HTERT RPE-1 (cell line): Measurements from ENCODE around the gene NANOG.
"Not testable (repeated sequence)": the region's sequence is repeated elsewhere in the genome, so short reads cannot be mapped to it uniquely, and the experiment has no call there.

Experiments used
- in situ Hi-C: fragments of 300-500 bp; cut with MboI; formaldehyde crosslinking; loops from 4 replicates; pipeline ENCODE4 v1.14.3; 2020; ENCODE audit warnings: low sequenced_read_pairs

The NANOG gene

GRCh38 chr12:7788884-7789528 lies at the start of gene NANOG:
TSS of gene NANOG (plus strand) at chr12:7789402. CDS start at chr12:7789615, 213 bp downstream.
- in situ Hi-C loops, result not testable (repeated sequence)

- in situ Hi-C loops, result no loop called here
Measured at GRCh38 chr12:7747246-7747645, 42.0 kb upstream of the NANOG start, which contains the start of gene CLEC4C. TSS of gene CLEC4C (minus strand) at chr12:7747375. CDS start at chr12:7747348, 27 bp downstream.

GRCh38 chr12:7748852-7749251 lies 40.4 kb upstream of the NANOG start:
- in situ Hi-C loops, result no loop called here

GRCh38 chr12:7749442-7749841 lies 39.8 kb upstream of the NANOG start:
- in situ Hi-C loops, result no loop called here

- in situ Hi-C loops, result no loop called here
Measured at GRCh38 chr12:7750350-7750749, 38.9 kb upstream of the NANOG start.

- in situ Hi-C loops, result no loop called here
Measured at GRCh38 chr12:7751394-7751793, 37.8 kb upstream of the NANOG start.

GRCh38 chr12:7751941-7752922 lies 37.0 kb upstream of the NANOG start:
- in situ Hi-C loops, result not testable (repeated sequence)

- in situ Hi-C loops, result not testable (repeated sequence)
Measured at GRCh38 chr12:7755668-7756067, 33.5 kb upstream of the NANOG start.

- in situ Hi-C loops, result no loop called here
Measured at GRCh38 chr12:7756993-7757392, 32.2 kb upstream of the NANOG start.

GRCh38 chr12:7758766-7759140 lies 30.4 kb upstream of the NANOG start:
- in situ Hi-C loops, result no loop called here

- in situ Hi-C loops, result no loop called here
Measured at GRCh38 chr12:7769999-7770398, 19.2 kb upstream of the NANOG start.

GRCh38 chr12:7781274-7781673 lies 7.9 kb upstream of the NANOG start:
- in situ Hi-C loops, result no loop called here

GRCh38 chr12:7782055-7782454 lies 7.1 kb upstream of the NANOG start:
- in situ Hi-C loops, result no loop called here

- in situ Hi-C loops, result not testable (repeated sequence)
Measured at GRCh38 chr12:7783433-7783832, 5.8 kb upstream of the NANOG start.

GRCh38 chr12:7784701-7785100 lies 4.5 kb upstream of the NANOG start:
- in situ Hi-C loops, result no loop called here

- in situ Hi-C loops, result no loop called here
Measured at GRCh38 chr12:7787574-7788293, 1.5 kb upstream of the NANOG start.

GRCh38 chr12:7788294-7788660 lies 925 bp upstream of the NANOG start:
- in situ Hi-C loops, result no loop called here

GRCh38 chr12:7793211-7793610 lies 4.0 kb downstream of the NANOG start:
- in situ Hi-C loops, result no loop called here

GRCh38 chr12:7797269-7797668 lies 8.1 kb downstream of the NANOG start:
- in situ Hi-C loops, result not testable (repeated sequence)

GRCh38 chr12:7797698-7798398 lies 8.6 kb downstream of the NANOG start:
- in situ Hi-C loops, result no loop called here
